PC-3 (cell line): Measurements from ENCODE around the gene C14orf132. TPM values are rescaled to one million over a fixed set of nuclear protein-coding genes. Genes with fewer than 3 reads are reported as not detected.

Experiments used
- ATAC-seq: fragments of 200-7000 bp; cut with Tn5 transposase; 2 replicates; pipeline ENCODE4 v1.9.1; 2020; ENCODE audit warnings: mild to moderate bottlenecking, moderate library complexity
- BruUV-seq: library from RNA; stranded (reverse); fragments of 400-500 nt; replicated peaks from 2 replicates; lab custom pipeline; 2021; lab: Mats Ljungman, UMichigan
- CTCF ChIA-PET: fragments of 300-600 bp; sonication (Branson Sonifier 250); formaldehyde crosslinking; loops from one replicate; lab custom pipeline; 2022; ENCODE audit warnings: antibody characterized with exemption; lab: Charles Lee
- POLR2A ChIA-PET: fragments of 300-600 bp; sonication (Branson Sonifier 250); formaldehyde crosslinking; loops from one replicate; lab custom pipeline; 2022; ENCODE audit warnings: antibody characterized with exemption; ENCODE audit not compliant: unreplicated experiment; lab: Charles Lee
- DNase-seq: peaks from one replicate; pipeline ENCODE4 v3.0.0-alpha.2; 2015
- H2AFZ ChIP-seq: fragments of 300-600 bp; sonication (generic); 2 replicates; pipeline ENCODE4 v1.6.0; 2016; ENCODE audit warnings: antibody characterized with exemption, low read length
- H3F3A ChIP-seq: fragments of 300-600 bp; sonication (generic); one replicate; pipeline ENCODE4 v1.6.0; 2017; ENCODE audit warnings: antibody characterized with exemption, low read length, control low read depth, mild to moderate bottlenecking; ENCODE audit not compliant: unreplicated experiment
- H3K27ac ChIP-seq: fragments of 300-600 bp; sonication (generic); 2 replicates; pipeline ENCODE4 v1.5.1; 2016; ENCODE audit warnings: mild to moderate bottlenecking, low read length
- H3K27me3 ChIP-seq: fragments of 300-600 bp; sonication (generic); 2 replicates; pipeline ENCODE4 v1.6.1; 2016; ENCODE audit warnings: low read length, mixed read lengths
- H3K36me3 ChIP-seq: fragments of 300-600 bp; sonication (generic); 2 replicates; pipeline ENCODE4 v1.6.1; 2016; ENCODE audit warnings: low read depth, mixed run types, low read length, mixed read lengths
- H3K4me1 ChIP-seq: fragments of 300-600 bp; sonication (generic); 2 replicates; pipeline ENCODE4 v1.5.1; 2016; ENCODE audit warnings: low read length; ENCODE audit not compliant: insufficient read depth
- H3K4me2 ChIP-seq: fragments of 300-600 bp; sonication (generic); 2 replicates; pipeline ENCODE4 v1.6.0; 2016; ENCODE audit warnings: low read length
- H3K4me3 ChIP-seq: fragments of 300-600 bp; sonication (generic); 2 replicates; pipeline ENCODE4 v1.5.1; 2016; ENCODE audit warnings: mild to moderate bottlenecking, low read length, mixed read lengths
- H3K79me2 ChIP-seq: fragments of 300-600 bp; sonication (generic); 2 replicates; pipeline ENCODE4 v1.6.1; 2017; ENCODE audit warnings: low read length, mixed read lengths
- H3K9ac ChIP-seq: fragments of 300-600 bp; sonication (generic); 2 replicates; pipeline ENCODE4 v1.6.0; 2016; ENCODE audit warnings: mild to moderate bottlenecking, low read length
- H3K9me2 ChIP-seq: fragments of 300-600 bp; sonication (generic); replicated peaks from 2 replicates; pipeline ENCODE4 v1.6.1; 2016; ENCODE audit warnings: mixed run types, low read length, mixed read lengths
- H3K9me3 ChIP-seq: fragments of 300-600 bp; sonication (generic); 2 replicates; pipeline ENCODE4 v1.6.1; 2016; ENCODE audit warnings: low read length, mixed read lengths
- H4K20me1 ChIP-seq: fragments of 300-600 bp; sonication (generic); 2 replicates; pipeline ENCODE4 v1.6.1; 2016; ENCODE audit warnings: low read length, mixed read lengths
- EZH2 ChIP-seq: fragments of 300-600 bp; sonication (generic); IDR thresholded peaks from one replicate; pipeline ENCODE4 v1.6.1; 2017; ENCODE audit warnings: antibody characterized with exemption, mild to moderate bottlenecking, low read length; ENCODE audit not compliant: unreplicated experiment
- EZH2phosphoT487 ChIP-seq: fragments of 300-600 bp; sonication (generic); IDR thresholded peaks from 2 replicates; pipeline ENCODE4 v1.6.1; 2018; ENCODE audit warnings: mild to moderate bottlenecking, antibody characterized with exemption, low read length, borderline replicate concordance
- intact Hi-C: fragments of 100-400 bp; cut with micrococcal nuclease; formaldehyde crosslinking; loops from 2 replicates; pipeline ENCODE4 v1.9.0; 2023
- total RNA-seq: library from RNA; depleted of rRNA; stranded (reverse); fragments of >200 nt; gene quantifications from 2 replicates; pipeline ENCODE4 v1.2.3, GENCODE V29; 2014
- TF ChIP-seq, protein P1 (sequence below): fragments of 300-600 bp; sonication (generic); conservative IDR thresholded peaks from 2 replicates; pipeline ENCODE4 v1.5.1; 2017; ENCODE audit warnings: antibody characterized with exemption, low read depth, mild to moderate bottlenecking, low read length

Gene C14orf132
- total RNA-seq, 1 experiment from 2014 or later: not detected

DNA sequence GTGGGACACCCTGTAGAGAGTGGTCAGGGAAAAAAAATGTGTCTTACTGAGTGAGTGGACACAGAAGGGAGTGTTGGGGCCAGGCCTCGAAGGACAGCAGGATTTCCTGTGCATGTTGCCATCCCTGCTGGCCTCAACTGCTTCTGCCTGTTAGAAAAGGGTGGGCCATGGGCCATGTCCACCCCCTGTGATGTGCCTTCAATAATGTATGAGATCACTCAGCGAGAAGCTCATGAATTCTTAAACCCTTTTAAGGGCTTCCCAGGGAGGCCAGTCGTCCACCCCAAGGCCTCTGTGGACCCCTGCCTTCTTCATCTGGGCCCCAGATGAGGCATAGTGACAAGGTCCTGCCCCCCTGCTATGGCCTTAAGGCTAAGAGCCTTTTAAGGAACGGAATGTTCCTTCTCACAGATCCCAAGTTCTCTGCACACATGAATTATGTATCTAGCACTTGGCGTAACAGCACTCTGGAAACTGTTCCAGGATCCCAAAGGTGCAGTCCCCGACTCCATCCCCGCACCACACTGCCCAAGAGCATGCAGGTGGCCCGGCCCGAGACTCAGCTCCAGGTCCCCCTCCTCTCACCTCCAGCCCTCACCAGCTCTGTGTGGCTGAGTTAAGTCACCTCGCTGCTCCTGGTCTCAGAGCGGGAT, 8.9 kb upstream of the C14orf132 start:
- DNase-seq (no peak), ATAC-seq (no peak)
- Histone ChIP-seq H3K9me3 (no peaks in the 10 kb centered on the region), H3K36me3 (no peaks in the 10 kb centered on the region), H3K4me3 (no peak overlapping the region), H4K20me1 (no peaks in the 10 kb centered on the region), H3K79me2 (no peaks in the 10 kb centered on the region), H3K4me1 (no peaks in the 10 kb centered on the region), H3K9me2 (no peaks in the 10 kb centered on the region), H3F3A (no peaks in the 10 kb centered on the region), H3K9ac (no peak overlapping the region), H3K4me2 (no peak overlapping the region), H3K27me3 (0 out of 2 replicates have a peak, but pooled peaks cover 4% of the 10 kb centered on the region), H3K27ac (no peak overlapping the region), H2AFZ (no peak overlapping the region)
- CTCF ChIA-PET: no interaction called here
- TF ChIP-seq, protein P1, sequence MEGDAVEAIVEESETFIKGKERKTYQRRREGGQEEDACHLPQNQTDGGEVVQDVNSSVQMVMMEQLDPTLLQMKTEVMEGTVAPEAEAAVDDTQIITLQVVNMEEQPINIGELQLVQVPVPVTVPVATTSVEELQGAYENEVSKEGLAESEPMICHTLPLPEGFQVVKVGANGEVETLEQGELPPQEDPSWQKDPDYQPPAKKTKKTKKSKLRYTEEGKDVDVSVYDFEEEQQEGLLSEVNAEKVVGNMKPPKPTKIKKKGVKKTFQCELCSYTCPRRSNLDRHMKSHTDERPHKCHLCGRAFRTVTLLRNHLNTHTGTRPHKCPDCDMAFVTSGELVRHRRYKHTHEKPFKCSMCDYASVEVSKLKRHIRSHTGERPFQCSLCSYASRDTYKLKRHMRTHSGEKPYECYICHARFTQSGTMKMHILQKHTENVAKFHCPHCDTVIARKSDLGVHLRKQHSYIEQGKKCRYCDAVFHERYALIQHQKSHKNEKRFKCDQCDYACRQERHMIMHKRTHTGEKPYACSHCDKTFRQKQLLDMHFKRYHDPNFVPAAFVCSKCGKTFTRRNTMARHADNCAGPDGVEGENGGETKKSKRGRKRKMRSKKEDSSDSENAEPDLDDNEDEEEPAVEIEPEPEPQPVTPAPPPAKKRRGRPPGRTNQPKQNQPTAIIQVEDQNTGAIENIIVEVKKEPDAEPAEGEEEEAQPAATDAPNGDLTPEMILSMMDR: no peak
- TF ChIP-seq EZH2: no peak
- no peak for TF ChIP-seq EZH2phosphoT487
- no TSS peak for BruUV-seq
- POLR2A ChIA-PET: no interaction called here
- intact Hi-C loops: no loop called here

DNA sequence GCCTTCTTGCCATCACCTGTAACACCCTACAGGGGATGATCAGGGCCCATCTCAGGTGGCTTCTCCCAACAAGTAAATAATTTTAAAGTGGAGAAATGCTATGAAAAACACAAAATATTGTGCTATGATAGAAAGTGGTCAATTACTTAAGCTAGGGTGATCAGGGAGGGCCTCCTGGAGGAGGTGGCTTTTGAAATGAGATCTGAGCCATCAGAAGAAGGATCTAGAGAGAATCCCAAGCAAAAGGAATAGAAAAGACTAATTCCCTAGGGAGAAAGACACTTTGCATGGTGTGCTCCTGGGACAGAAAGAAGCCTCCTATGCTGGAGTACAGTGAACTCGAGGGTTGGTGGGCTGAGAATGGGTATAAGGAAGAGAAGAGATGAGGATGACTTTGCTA, 7.5 kb upstream of the C14orf132 start:
- Histone ChIP-seq H3K4me1 (no peaks in the 10 kb centered on the region), H3K9me2 (no peaks in the 10 kb centered on the region), H3K27ac (no peak overlapping the region), H3K9ac (no peak overlapping the region), H3K4me2 (no peak overlapping the region), H3K9me3 (no peaks in the 10 kb centered on the region), H4K20me1 (no peaks in the 10 kb centered on the region), H3K79me2 (no peaks in the 10 kb centered on the region), H3K36me3 (no peaks in the 10 kb centered on the region), H3K27me3 (0 out of 2 replicates have a peak, but pooled peaks cover 7% of the 10 kb centered on the region), H3F3A (no peaks in the 10 kb centered on the region), H3K4me3 (no peak overlapping the region), H2AFZ (no peak overlapping the region)
- intact Hi-C loops: no loop called here
- TF ChIP-seq EZH2 (no peak), EZH2phosphoT487 (no peak)
- TF ChIP-seq, protein P1: no peak
- DNase-seq: no peak
- ChIA-PET POLR2A (no interaction called here), CTCF (no interaction called here)
- ATAC-seq: no peak
- no TSS peak for BruUV-seq

DNA sequence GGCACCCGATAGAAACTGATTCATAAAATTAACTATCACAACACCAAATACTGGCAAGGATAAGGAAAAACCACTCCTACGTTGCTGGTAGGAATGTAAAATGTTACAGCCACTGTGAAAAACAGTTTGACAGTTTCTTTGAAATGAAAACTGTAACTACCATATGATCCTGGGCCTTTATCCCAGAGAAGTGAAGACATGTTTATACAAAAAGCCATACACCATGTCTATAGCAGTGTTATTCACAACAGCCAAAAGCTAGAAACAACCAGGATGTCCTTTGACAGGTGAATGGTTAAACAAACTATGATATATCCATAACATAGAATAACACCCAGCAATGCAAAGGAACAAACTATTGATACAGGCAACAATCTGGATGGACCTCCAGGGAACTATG, 3.7 kb upstream of the C14orf132 start:
- Histone ChIP-seq H3K4me1 (no peaks in the 10 kb centered on the region), H3K9me2 (no peaks in the 10 kb centered on the region), H3K79me2 (no peaks in the 10 kb centered on the region), H3K4me3 (no peak overlapping the region), H4K20me1 (no peaks in the 10 kb centered on the region), H3F3A (no peaks in the 10 kb centered on the region), H2AFZ (no peak overlapping the region), H3K36me3 (no peaks in the 10 kb centered on the region), H3K27ac (no peak overlapping the region), H3K9ac (no peak overlapping the region), H3K27me3 (peaks cover 29% of the 10 kb centered on the region), H3K4me2 (no peak overlapping the region), H3K9me3 (no peaks in the 10 kb centered on the region)
- intact Hi-C loops: no loop called here
- no peak for TF ChIP-seq EZH2
- no peak for TF ChIP-seq EZH2phosphoT487
- TF ChIP-seq, protein P1: no peak
- DNase-seq (no peak), ATAC-seq (no peak)
- CTCF ChIA-PET: no interaction called here
- POLR2A ChIA-PET: no interaction called here
- BruUV-seq: no TSS peak
